MM.1S (cell line): ENCODE results near the gene GRIK2.

ENCODE experiments used
- DNase-seq: peaks from one replicate; pipeline ENCODE4 v3.0.0-alpha.2; 2015
- H2AFZ ChIP-seq: fragments of 300-600 bp; sonication (generic); 2 replicates; pipeline ENCODE4 v1.6.0; 2016; ENCODE audit warnings: antibody characterized with exemption, low read length
- H3F3A ChIP-seq: fragments of 300-600 bp; sonication (generic); 2 replicates; pipeline ENCODE4 v1.6.1; 2016; ENCODE audit warnings: mild to moderate bottlenecking, antibody characterized with exemption, low read length, moderate library complexity, mixed read lengths; ENCODE audit not compliant: insufficient read depth
- H3K27ac ChIP-seq: fragments of 300-600 bp; sonication (generic); 2 replicates; pipeline ENCODE4 v1.5.1; 2016; ENCODE audit warnings: mild to moderate bottlenecking, low read length
- H3K27me3 ChIP-seq: fragments of 300-600 bp; sonication (generic); replicated peaks from 2 replicates; pipeline ENCODE4 v1.6.0; 2016; ENCODE audit warnings: low read length; ENCODE audit not compliant: insufficient read depth
- H3K36me3 ChIP-seq: fragments of 300-600 bp; sonication (generic); replicated peaks from 2 replicates; pipeline ENCODE4 v1.6.1; 2016; ENCODE audit warnings: mild to moderate bottlenecking, low read length, mixed read lengths; ENCODE audit not compliant: insufficient read depth
- H3K4me1 ChIP-seq: fragments of 300-600 bp; sonication (generic); 2 replicates; pipeline ENCODE4 v1.6.1; 2016; ENCODE audit warnings: low read length, mixed read lengths
- H3K4me2 ChIP-seq: fragments of 300-600 bp; sonication (generic); 2 replicates; pipeline ENCODE4 v1.6.0; 2016; ENCODE audit warnings: low read depth, low read length
- H3K4me3 ChIP-seq: fragments of 300-600 bp; sonication (generic); 2 replicates; pipeline ENCODE4 v1.5.1; 2016; ENCODE audit warnings: low read length, mixed read lengths
- H3K79me2 ChIP-seq: fragments of 300-600 bp; sonication (generic); 2 replicates; pipeline ENCODE4 v1.6.1; 2016; ENCODE audit warnings: mixed run types, low read length, mixed read lengths
- H3K9ac ChIP-seq: fragments of 300-600 bp; sonication (generic); 2 replicates; pipeline ENCODE4 v1.6.1; 2016; ENCODE audit warnings: low read length, mixed read lengths
- H3K9me2 ChIP-seq: fragments of 300-600 bp; sonication (generic); replicated peaks from 2 replicates; pipeline ENCODE4 v1.6.1; 2016; ENCODE audit warnings: mild to moderate bottlenecking, low read length, mixed read lengths; ENCODE audit not compliant: insufficient read depth
- H3K9me3 ChIP-seq: fragments of 300-600 bp; sonication (generic); replicated peaks from 2 replicates; pipeline ENCODE4 v1.6.1; 2016; ENCODE audit warnings: mild to moderate bottlenecking, low read length, mixed read lengths; ENCODE audit not compliant: insufficient read depth
- H4K20me1 ChIP-seq: fragments of 300-600 bp; sonication (generic); 2 replicates; pipeline ENCODE4 v1.6.1; 2016; ENCODE audit warnings: mild to moderate bottlenecking, low read length, moderate library complexity, mixed read lengths; ENCODE audit not compliant: insufficient read depth
- EZH2 ChIP-seq: fragments of 300-600 bp; sonication (generic); optimal IDR thresholded peaks from 2 replicates; pipeline ENCODE3; 2017; ENCODE audit warnings: low read depth, mild to moderate bottlenecking, antibody characterized with exemption, low read length, mixed read lengths
- EZH2phosphoT487 ChIP-seq: fragments of 300-600 bp; sonication (generic); IDR thresholded peaks from 2 replicates; pipeline ENCODE4 v1.6.1; 2018; ENCODE audit warnings: antibody characterized with exemption, low read length
- TF ChIP-seq, protein P1 (sequence below): fragments of 300-600 bp; sonication (generic); IDR thresholded peaks from 2 replicates; pipeline ENCODE4 v1.5.1; 2016; ENCODE audit warnings: antibody characterized with exemption, low read length, mixed read lengths

The GRIK2 gene

DNA sequence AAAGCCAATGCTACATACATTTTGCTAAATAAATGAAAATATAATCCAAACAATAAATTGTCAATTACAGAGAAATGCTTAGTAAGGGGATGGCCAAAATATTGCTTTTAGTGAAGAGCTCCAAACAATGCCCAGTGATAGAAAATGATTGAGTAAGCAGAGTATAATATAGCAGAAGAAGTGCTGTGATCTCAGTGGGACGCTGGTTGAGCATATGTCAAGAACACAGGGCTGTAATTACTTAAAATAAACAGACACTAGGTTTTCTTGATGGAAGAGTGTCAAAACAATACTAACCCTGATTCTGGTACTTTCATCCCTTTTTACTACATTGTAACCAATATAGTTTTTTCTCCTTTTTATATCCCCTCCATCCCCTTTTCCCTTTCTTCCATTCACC is 150.3 kb downstream of the GRIK2 start:
- no peak overlapping the region for H3K9ac ChIP-seq
- no peak overlapping the region for H2AFZ ChIP-seq
- H3K4me2 ChIP-seq = no peak overlapping the region
- H3K27me3 ChIP-seq = no peaks in the 10 kb centered on the region
- DNase-seq = no peak
- no peaks in the 10 kb centered on the region for H3K9me2 ChIP-seq
- no peaks in the 10 kb centered on the region for H3K36me3 ChIP-seq
- no peak overlapping the region for H3K27ac ChIP-seq
- no peaks in the 10 kb centered on the region for H3K79me2 ChIP-seq
- TF ChIP-seq EZH2phosphoT487 (no peak), EZH2 (no peak)
- TF ChIP-seq, protein P1, sequence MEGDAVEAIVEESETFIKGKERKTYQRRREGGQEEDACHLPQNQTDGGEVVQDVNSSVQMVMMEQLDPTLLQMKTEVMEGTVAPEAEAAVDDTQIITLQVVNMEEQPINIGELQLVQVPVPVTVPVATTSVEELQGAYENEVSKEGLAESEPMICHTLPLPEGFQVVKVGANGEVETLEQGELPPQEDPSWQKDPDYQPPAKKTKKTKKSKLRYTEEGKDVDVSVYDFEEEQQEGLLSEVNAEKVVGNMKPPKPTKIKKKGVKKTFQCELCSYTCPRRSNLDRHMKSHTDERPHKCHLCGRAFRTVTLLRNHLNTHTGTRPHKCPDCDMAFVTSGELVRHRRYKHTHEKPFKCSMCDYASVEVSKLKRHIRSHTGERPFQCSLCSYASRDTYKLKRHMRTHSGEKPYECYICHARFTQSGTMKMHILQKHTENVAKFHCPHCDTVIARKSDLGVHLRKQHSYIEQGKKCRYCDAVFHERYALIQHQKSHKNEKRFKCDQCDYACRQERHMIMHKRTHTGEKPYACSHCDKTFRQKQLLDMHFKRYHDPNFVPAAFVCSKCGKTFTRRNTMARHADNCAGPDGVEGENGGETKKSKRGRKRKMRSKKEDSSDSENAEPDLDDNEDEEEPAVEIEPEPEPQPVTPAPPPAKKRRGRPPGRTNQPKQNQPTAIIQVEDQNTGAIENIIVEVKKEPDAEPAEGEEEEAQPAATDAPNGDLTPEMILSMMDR = no peak
- H3K4me1 ChIP-seq = no peaks in the 10 kb centered on the region
- H4K20me1 ChIP-seq = no peaks in the 10 kb centered on the region
- H3K4me3 ChIP-seq = no peak overlapping the region
- H3F3A ChIP-seq = no peaks in the 10 kb centered on the region
- no peaks in the 10 kb centered on the region for H3K9me3 ChIP-seq

DNA sequence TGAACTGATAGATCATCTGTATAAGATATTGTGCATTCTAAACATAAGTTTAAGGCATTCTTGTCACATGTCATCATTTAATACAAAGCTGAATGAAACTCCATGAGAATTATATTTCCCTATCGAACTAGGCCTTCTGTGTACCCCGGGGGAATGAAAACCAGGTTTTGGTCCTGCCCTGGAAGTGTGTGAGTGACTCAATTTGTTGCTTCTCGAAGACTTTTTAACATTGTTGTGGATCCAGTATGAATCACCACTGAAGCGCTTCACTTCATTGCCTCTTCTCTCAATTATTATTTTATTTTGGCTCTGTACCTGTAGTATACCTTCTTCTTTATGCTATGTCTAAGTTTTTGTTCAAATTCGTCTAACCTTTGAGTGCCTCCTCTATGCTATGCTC is 150.8 kb downstream of the GRIK2 start:
- H3K4me3 ChIP-seq = no peak overlapping the region
- no peak overlapping the region for H3K4me2 ChIP-seq
- TF ChIP-seq, protein P1 = no peak
- TF ChIP-seq EZH2phosphoT487 = no peak
- TF ChIP-seq EZH2 = no peak
- H3K4me1 ChIP-seq = no peaks in the 10 kb centered on the region
- no peaks in the 10 kb centered on the region for H3K27me3 ChIP-seq
- H3K79me2 ChIP-seq = no peaks in the 10 kb centered on the region
- H3K9ac ChIP-seq = no peak overlapping the region
- H3K27ac ChIP-seq = no peak overlapping the region
- no peak overlapping the region for H2AFZ ChIP-seq
- H3K36me3 ChIP-seq = no peaks in the 10 kb centered on the region
- H3K9me2 ChIP-seq = no peaks in the 10 kb centered on the region
- H4K20me1 ChIP-seq = no peaks in the 10 kb centered on the region
- no peaks in the 10 kb centered on the region for H3K9me3 ChIP-seq
- H3F3A ChIP-seq = no peaks in the 10 kb centered on the region
- DNase-seq = no peak

- Histone ChIP-seq H4K20me1 (no peaks in the 10 kb centered on the region), H3K4me2 (no peak overlapping the region), H3K9me3 (no peaks in the 10 kb centered on the region), H2AFZ (no peak overlapping the region), H3K4me1 (no peaks in the 10 kb centered on the region), H3F3A (no peaks in the 10 kb centered on the region), H3K9me2 (no peaks in the 10 kb centered on the region), H3K27me3 (no peaks in the 10 kb centered on the region), H3K36me3 (no peaks in the 10 kb centered on the region), H3K9ac (no peak overlapping the region), H3K27ac (no peak overlapping the region), H3K4me3 (no peak overlapping the region), H3K79me2 (no peaks in the 10 kb centered on the region)
- no peak for DNase-seq
- TF ChIP-seq EZH2phosphoT487 (no peak), EZH2 (no peak)
- TF ChIP-seq, protein P1 = no peak
Measured at GRCh38 chr6:101545191-101545590, 151.7 kb downstream of the GRIK2 start.
